ENCODE results near the gene RGPD5.
"Not testable (repeated sequence)": the region's sequence is repeated elsewhere in the genome, so short reads cannot be mapped to it uniquely, and the experiment has no call there.

RGPD5 gene

GRCh38 chr2:109794074-109794737 lies at the start of gene RGPD5:
RGPD5 (plus strand) TSS chr2:109794305; CDS start chr2:109794466, 161 bp downstream.
- not testable (repeated sequence) for DNase-seq (ENCODE audit: low spot score)

GRCh38 chr2:109751572-109751971 lies 42.5 kb upstream of the RGPD5 start:
- not testable (repeated sequence) for DNase-seq (ENCODE audit: low spot score)

- not testable (repeated sequence) for DNase-seq (ENCODE audit: low spot score)
Observed at GRCh38 chr2:109757163-109757824, 36.8 kb upstream of the RGPD5 start.

GRCh38 chr2:109760265-109761042 lies 33.7 kb upstream of the RGPD5 start:
- not testable (repeated sequence) for DNase-seq (ENCODE audit: low spot score)

GRCh38 chr2:109761043-109761454 lies 33.1 kb upstream of the RGPD5 start:
- not testable (repeated sequence) for DNase-seq (ENCODE audit: low spot score)

GRCh38 chr2:109761976-109762375 lies 32.1 kb upstream of the RGPD5 start:
- not testable (repeated sequence) for DNase-seq (ENCODE audit: low spot score)

GRCh38 chr2:109766074-109766473 lies 28.0 kb upstream of the RGPD5 start:
- not testable (repeated sequence) for DNase-seq (ENCODE audit: low spot score)

GRCh38 chr2:109766886-109767578 lies 27.1 kb upstream of the RGPD5 start:
- not testable (repeated sequence) for DNase-seq (ENCODE audit: low spot score)

- not testable (repeated sequence) for DNase-seq (ENCODE audit: low spot score)
Observed at GRCh38 chr2:109768934-109769333, 25.2 kb upstream of the RGPD5 start.

GRCh38 chr2:109779118-109779517 lies 15.0 kb upstream of the RGPD5 start:
- DNase-seq (ENCODE audit: low spot score): not testable (repeated sequence)

- not testable (repeated sequence) for DNase-seq (ENCODE audit: low spot score)
Observed at GRCh38 chr2:109781147-109781816, 12.8 kb upstream of the RGPD5 start.

GRCh38 chr2:109782446-109782993 lies 11.6 kb upstream of the RGPD5 start:
- DNase-seq (ENCODE audit: low spot score): not testable (repeated sequence)

GRCh38 chr2:109791530-109792279 lies 2.4 kb upstream of the RGPD5 start:
- not testable (repeated sequence) for DNase-seq (ENCODE audit: low spot score)

GRCh38 chr2:109792659-109793058 lies 1.4 kb upstream of the RGPD5 start:
- not testable (repeated sequence) for DNase-seq (ENCODE audit: low spot score)

- DNase-seq (ENCODE audit: low spot score): not testable (repeated sequence)
Observed at GRCh38 chr2:109871129-109871751, 77.1 kb downstream of the RGPD5 start.

GRCh38 chr2:109876625-109877024 lies 82.5 kb downstream of the RGPD5 start:
- not testable (repeated sequence) for DNase-seq (ENCODE audit: low spot score)

- not testable (repeated sequence) for DNase-seq (ENCODE audit: low spot score)
Observed at GRCh38 chr2:109882112-109882511, 88.0 kb downstream of the RGPD5 start.

- not testable (repeated sequence) for DNase-seq (ENCODE audit: low spot score)
Observed at GRCh38 chr2:109888414-109888813, 94.3 kb downstream of the RGPD5 start.

GRCh38 chr2:109889909-109890308 lies 95.8 kb downstream of the RGPD5 start:
- DNase-seq (ENCODE audit: low spot score): not testable (repeated sequence)

- not testable (repeated sequence) for DNase-seq (ENCODE audit: low spot score)
Observed at GRCh38 chr2:109891024-109891423, 96.9 kb downstream of the RGPD5 start.

Data from AG08396 (cell line).